HT-29 (cell line): ENCODE measurements around the gene NUP93. TPM values are rescaled to one million over a fixed set of nuclear protein-coding genes. Genes with fewer than 3 reads are reported as not detected.

Experiments
- DNase-seq: peaks from one replicate; pipeline ENCODE4 v3.0.0-alpha.2; 2015; ENCODE audit warnings: low spot score
- total RNA-seq: library from RNA; depleted of rRNA; stranded (reverse); fragments of >200 nt; shearing (Covaris generic); gene quantifications from 2 replicates; pipeline ENCODE4 v1.2.3, GENCODE V29; 2014

Gene NUP93
- total RNA-seq, 1 experiment from 2014 or later: 94.6 TPM

GRCh38 chr16:56742030-56742984 is 12.4 kb downstream of the NUP93 start:
- DNase-seq: no peak

GRCh38 chr16:56743840-56744239 is 13.9 kb downstream of the NUP93 start:
- DNase-seq: no peak

DNA sequence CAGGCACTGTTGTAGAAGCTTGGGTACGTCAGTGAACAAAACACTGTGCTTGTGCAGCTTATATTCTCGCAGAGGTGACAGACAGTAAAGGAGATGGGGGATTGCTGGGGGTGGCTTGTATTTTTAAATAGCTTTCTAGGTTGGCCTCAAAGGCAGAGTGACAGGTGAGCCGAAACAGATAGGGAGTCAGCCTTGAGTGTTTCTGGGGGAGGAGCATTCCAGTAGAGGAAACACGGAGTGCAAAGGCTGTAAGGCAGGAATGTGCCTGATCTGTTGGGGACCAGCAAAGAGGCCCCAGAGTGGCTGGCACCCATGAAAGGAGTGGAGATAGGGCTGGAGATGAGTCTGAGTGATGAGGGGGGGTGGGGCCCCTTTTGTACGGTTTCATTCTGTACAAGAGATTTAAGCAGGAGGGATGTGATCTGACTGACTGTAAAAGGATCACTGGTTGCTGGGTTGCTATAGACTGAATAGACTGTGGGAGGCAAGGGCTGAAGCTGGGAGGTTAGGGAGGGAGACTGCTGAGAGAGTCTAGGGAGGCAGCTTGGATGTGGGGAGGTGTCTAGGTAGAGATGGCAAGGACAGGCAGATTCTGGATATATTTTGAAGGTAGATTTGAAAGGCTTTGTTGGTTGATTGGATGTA is 15.2 kb downstream of the NUP93 start:
- no peak for DNase-seq

- no peak for DNase-seq
These were observed 17.6 kb downstream of the NUP93 start for GRCh38 chr16:56747486-56748045.

GRCh38 chr16:56748191-56748590 is 18.3 kb downstream of the NUP93 start:
- no peak for DNase-seq

GRCh38 chr16:56748826-56749225 is 18.9 kb downstream of the NUP93 start:
- DNase-seq: no peak

GRCh38 chr16:56749672-56750491 is 20.0 kb downstream of the NUP93 start:
- DNase-seq: no peak

DNA sequence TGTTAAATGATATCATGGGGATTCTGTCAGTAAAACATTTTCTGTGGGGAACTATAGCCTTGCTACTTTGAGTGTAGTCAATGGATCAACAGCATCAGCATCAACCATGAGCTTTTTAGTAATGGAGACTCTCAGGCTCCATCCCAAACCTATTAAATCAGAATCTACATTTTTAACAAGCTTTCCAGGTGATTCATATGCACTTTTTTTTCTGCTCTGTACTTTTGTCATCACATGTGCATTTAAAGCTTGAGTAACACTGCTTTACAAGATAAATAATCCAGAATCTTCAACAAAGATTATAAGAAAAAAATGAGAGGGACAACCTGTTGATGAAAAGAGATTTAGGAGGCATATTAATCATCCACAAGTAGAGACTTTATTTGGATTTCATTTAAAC is 23.5 kb downstream of the NUP93 start:
- no peak for DNase-seq

DNA sequence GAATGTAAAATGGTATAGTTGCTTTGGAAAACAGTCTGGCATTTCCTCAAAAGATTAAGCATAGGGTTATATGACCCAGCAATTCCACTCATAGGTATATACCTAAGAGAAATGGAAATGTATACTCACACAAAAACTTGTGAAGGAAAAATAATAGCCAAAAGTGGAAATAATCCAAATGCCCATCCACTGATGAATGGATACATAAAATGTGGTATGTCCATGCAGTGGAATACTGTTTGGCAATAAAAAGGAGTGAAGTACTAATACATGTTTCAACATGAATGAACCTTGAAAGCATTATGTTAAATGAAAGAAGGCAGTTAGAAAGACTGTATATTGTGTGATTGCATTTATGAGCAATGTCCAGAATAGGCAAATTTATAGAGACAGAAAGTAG is 25.1 kb downstream of the NUP93 start:
- DNase-seq: no peak

DNA sequence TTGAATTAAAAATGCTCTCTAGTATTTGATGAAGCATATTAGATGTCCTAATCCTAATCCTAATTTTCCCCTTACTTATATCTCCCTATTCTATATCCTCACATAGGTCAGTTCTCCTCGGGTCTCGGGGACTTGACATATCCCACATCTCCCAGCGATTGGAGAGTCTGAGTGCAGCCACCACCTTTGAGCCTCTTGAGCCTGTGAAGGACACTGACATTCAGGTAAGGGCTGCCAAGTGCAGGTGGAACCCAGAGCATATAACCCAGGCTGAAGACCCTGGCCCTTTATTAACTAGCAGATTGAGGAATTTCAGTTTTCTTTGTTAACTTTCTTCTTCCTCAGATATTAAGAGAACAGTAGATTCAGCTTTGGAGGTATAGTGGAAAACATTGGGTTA is 28.5 kb downstream of the NUP93 start:
- DNase-seq: no peak

GRCh38 chr16:56758930-56759329 is 29.0 kb downstream of the NUP93 start:
- DNase-seq: no peak

GRCh38 chr16:56763291-56763916 is 33.5 kb downstream of the NUP93 start:
- no peak for DNase-seq

GRCh38 chr16:56764835-56765234 is 34.9 kb downstream of the NUP93 start:
- DNase-seq: no peak

- no peak for DNase-seq
These were observed 36.0 kb downstream of the NUP93 start for GRCh38 chr16:56765949-56766348.

GRCh38 chr16:56767024-56767423 is 37.1 kb downstream of the NUP93 start:
- DNase-seq: no peak

DNA sequence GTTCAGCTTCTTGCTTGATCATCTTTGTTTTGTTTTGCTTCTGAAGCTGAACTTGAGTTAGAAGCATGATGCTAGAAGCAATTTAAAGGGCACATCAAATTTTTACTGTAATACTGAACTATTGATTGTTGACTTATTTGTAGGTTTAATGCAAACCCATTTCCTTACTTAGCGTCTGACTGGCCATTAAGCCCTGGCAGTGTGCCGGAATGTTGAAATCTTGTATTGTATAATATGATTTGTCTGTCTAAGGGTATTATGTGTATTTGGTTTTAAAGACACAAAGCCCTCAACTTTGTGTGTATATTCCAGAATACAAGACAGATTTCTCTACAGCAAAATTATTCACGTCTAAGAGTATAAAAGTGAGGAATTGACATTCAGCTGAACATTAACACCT is 39.7 kb downstream of the NUP93 start:
- no peak for DNase-seq

DNA sequence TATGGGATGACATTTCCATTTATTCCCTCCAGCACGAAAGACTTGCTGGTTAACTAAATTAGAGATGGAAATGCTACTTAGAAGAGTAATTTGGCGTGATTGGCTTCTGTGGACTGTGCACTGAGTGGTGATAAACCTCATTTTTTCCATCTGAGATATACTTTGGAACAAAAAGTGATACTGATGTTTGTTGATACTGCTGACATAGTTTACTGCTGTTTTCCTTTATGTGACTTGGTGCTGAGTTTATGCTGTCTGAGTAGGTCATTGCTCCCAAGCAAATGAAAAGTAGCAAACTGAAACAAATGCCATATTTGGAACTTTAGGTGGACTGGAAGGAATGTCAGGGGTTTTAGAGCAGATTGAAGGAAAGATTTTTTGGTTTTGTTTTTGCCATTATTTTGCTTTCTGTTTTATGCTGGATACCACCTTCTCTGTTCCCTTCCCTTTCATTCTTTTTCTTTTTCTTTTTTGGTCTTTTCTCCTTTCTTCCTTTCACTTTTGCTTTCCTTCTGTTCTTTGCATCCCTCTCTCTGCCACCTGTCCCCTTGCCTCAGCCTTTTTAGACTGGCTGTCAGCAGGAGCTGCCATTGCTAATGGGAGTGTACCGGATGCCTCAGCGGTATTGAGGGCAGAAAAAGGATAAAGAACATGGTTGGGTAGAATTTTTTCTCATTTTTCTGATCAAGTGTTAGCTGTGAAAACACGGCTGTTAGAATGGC is 41.8 kb downstream of the NUP93 start:
- no peak for DNase-seq

- no peak for DNase-seq
These were observed 43.6 kb downstream of the NUP93 start for GRCh38 chr16:56773532-56773931.

DNA sequence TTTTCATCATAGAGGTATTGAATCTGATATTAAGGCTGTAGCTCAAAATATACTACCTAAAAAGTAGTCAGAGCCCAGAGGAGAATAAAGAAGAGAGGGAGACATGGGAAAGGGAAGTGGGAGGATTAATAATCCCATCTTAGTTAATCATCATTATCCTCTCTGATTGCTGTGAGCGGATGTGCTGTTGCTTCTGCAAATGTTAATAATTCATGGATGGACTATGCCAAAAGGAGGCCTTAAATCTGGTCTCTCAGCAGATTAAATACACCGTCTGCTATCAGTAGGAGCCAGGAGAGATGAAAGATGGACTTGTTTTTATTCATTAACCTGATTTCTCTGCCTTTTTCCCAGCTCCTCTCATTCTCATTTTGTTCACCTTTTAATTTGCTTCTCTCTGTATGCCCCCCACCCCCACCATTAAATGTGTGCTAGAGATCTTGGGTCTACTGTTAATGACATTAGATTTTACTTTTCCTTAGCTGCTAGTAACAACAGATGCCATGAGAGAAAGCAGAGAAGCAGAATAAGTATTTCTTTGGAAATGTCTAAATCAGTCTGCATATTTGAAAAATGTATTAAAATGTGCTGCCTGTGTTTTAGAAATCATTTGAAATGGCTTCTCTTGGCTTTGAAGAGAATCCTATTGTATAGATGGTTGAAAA is 44.2 kb downstream of the NUP93 start:
- no peak for DNase-seq

DNA sequence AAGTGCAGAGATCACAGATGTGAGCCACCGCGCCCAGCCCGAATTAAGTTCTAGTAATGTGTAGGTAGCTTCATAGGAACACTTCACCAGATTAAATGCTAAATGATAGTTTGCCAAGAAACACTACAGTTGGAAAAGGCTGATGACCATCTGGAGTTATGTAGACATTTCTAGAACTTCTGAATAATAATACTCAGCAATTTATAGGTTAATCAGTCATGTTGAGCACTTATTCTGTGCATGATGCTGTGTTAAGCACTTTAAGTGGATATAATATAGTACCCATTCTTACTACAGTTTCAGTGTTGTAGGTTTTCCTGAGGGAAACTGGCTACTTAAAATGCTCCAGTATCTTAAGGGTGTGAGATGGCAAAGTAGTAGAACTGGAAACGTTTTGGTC is 45.2 kb downstream of the NUP93 start:
- DNase-seq: no peak
